ENCODE measurements around the gene OTOG.

DNA sequence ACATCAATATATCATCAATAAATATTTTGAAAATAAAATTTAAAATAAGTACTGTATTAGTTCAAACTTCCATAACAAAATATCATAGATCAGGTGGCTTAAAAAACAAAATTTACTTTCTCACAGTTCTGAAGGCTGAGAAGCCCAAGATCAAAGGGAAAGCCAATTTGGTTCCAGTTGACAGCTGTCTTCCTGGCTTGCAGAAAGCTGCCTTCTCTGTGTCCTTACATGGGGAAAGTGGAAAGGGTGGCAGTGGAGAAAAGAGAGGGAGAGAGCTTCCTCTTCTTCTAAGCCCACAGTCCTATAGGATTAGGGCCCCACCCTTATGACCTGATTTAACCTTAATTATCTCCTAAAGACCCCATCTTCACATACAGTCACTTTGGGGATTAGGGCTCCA lies 121.1 kb downstream of the OTOG start:
- TF ChIP-seq, protein P1, sequence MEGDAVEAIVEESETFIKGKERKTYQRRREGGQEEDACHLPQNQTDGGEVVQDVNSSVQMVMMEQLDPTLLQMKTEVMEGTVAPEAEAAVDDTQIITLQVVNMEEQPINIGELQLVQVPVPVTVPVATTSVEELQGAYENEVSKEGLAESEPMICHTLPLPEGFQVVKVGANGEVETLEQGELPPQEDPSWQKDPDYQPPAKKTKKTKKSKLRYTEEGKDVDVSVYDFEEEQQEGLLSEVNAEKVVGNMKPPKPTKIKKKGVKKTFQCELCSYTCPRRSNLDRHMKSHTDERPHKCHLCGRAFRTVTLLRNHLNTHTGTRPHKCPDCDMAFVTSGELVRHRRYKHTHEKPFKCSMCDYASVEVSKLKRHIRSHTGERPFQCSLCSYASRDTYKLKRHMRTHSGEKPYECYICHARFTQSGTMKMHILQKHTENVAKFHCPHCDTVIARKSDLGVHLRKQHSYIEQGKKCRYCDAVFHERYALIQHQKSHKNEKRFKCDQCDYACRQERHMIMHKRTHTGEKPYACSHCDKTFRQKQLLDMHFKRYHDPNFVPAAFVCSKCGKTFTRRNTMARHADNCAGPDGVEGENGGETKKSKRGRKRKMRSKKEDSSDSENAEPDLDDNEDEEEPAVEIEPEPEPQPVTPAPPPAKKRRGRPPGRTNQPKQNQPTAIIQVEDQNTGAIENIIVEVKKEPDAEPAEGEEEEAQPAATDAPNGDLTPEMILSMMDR (IDR thresholded peaks at IDR 0.05) = no peak
- no peak for TF ChIP-seq POLR2AphosphoS5 (IDR thresholded peaks at IDR 0.05)
- no peak for TF ChIP-seq POLR2A (IDR thresholded peaks at IDR 0.05)
